BE2C (cell line): ENCODE measurements around the gene HYDIN.

Experiments used
- DNase-seq: peaks from one replicate; pipeline ENCODE4 v3.0.0-alpha.2; 2020
- H3K27me3 ChIP-seq: fragments of 250-450 bp; sonication (Bioruptor Pico); 2 replicates; pipeline ENCODE4 v1.5.1; 2020; ENCODE audit warnings: mild to moderate bottlenecking
- H3K36me3 ChIP-seq: fragments of 250-450 bp; sonication (Bioruptor Pico); 2 replicates; pipeline ENCODE4 v1.5.1; 2020; ENCODE audit warnings: mild to moderate bottlenecking
- H3K4me1 ChIP-seq: fragments of 250-450 bp; sonication (Bioruptor Pico); 2 replicates; pipeline ENCODE4 v1.5.1; 2020
- H3K4me3 ChIP-seq: 2 replicates; pipeline ENCODE4 v1.5.1; 2011; ENCODE audit warnings: low read depth, low read length
- H3K9me3 ChIP-seq: fragments of 250-450 bp; sonication (Bioruptor Pico); 2 replicates; pipeline ENCODE4 v1.5.1; 2020
- CTCF ChIP-seq: IDR thresholded peaks from 2 replicates; pipeline ENCODE4 v1.5.1; 2012; ENCODE audit warnings: mild to moderate bottlenecking, low read depth, low read length

HYDIN gene

GRCh38 chr16:70760221-70760620 is 470.3 kb downstream of the HYDIN start:
- Histone ChIP-seq H3K36me3 (no peaks in the 10 kb centered on the region; the same call in 1 of the 2 replicates), H3K27me3 (no peaks in the 10 kb centered on the region), H3K9me3 (no peaks in the 10 kb centered on the region), H3K4me1 (no peaks in the 10 kb centered on the region), H3K4me3 (no peak overlapping the region)
- TF ChIP-seq CTCF, result no peak
- DNase-seq, result no peak

GRCh38 chr16:70759666-70760065 is 470.9 kb downstream of the HYDIN start:
- H3K9me3 ChIP-seq, result no peaks in the 10 kb centered on the region
- DNase-seq, result no peak
- no peaks in the 10 kb centered on the region for H3K27me3 ChIP-seq
- H3K4me1 ChIP-seq, result no peaks in the 10 kb centered on the region
- no peak overlapping the region for H3K4me3 ChIP-seq
- no peak for TF ChIP-seq CTCF
- no peaks in the 10 kb centered on the region; the same call in 1 of the 2 replicates for H3K36me3 ChIP-seq

- no peaks in the 10 kb centered on the region; the same call in 1 of the 2 replicates for H3K36me3 ChIP-seq
- no peak overlapping the region for H3K4me3 ChIP-seq
- H3K27me3 ChIP-seq, result no peaks in the 10 kb centered on the region
- TF ChIP-seq CTCF, result no peak
- no peaks in the 10 kb centered on the region for H3K9me3 ChIP-seq
- H3K4me1 ChIP-seq, result no peaks in the 10 kb centered on the region
- DNase-seq, result no peak
These were observed 471.7 kb downstream of the HYDIN start for GRCh38 chr16:70758786-70759185.
